Upper lobe of right lung (tissue), 1 donor: ENCODE measurements around the gene BRSK2. TPM values are rescaled to one million over a fixed set of nuclear protein-coding genes. Genes with fewer than 3 reads are reported as not detected.

Experiments used
- ATAC-seq: fragments of 200-7000 bp; cut with Tn5 transposase; one replicate; pipeline ENCODE4 v1.9.1; 2020; ENCODE audit warnings: mild to moderate bottlenecking, moderate library complexity
- DNase-seq: peaks from one replicate; pipeline ENCODE4 v3.0.0-alpha.2; 2020
- H3K27ac ChIP-seq: fragments of 200-600 bp; one replicate; pipeline ENCODE4 v1.8.0; 2022
- H3K27me3 ChIP-seq: fragments of 200-600 bp; one replicate; pipeline ENCODE4 v1.8.0; 2022; ENCODE audit warnings: mild to moderate bottlenecking
- H3K36me3 ChIP-seq: fragments of 200-600 bp; one replicate; pipeline ENCODE4 v1.8.0; 2022
- H3K4me1 ChIP-seq: fragments of 200-600 bp; one replicate; pipeline ENCODE4 v1.8.0; 2022
- H3K4me3 ChIP-seq: fragments of 200-600 bp; one replicate; pipeline ENCODE4 v1.8.0; 2022; ENCODE audit warnings: mild to moderate bottlenecking
- H3K9me3 ChIP-seq: fragments of 200-600 bp; one replicate; pipeline ENCODE4 v1.8.0; 2022
- CTCF ChIP-seq: fragments of 200-600 bp; IDR thresholded peaks from one replicate; pipeline ENCODE4 v1.8.0; 2022; ENCODE audit warnings: antibody characterized with exemption
- intact Hi-C: fragments of 100-400 bp; cut with DNase I; formaldehyde crosslinking; loops from one replicate; pipeline ENCODE4 v1.11.0; 2022
- total RNA-seq: library from RNA; stranded (reverse); fragmentation: NEBNext Ultra II Directional; extraction: Animal tissue kit (Norgen Biotek cat#: 25700); gene quantifications from one replicate; pipeline ENCODE4 v1.2.1, GENCODE V29; 2021
- donor health status: DM: no; HTN: yes; CAD: no; lungs with severe emphysema.

BRSK2 gene
- total RNA-seq, 1 donor from 2014 or later: 0.26 TPM

DNA sequence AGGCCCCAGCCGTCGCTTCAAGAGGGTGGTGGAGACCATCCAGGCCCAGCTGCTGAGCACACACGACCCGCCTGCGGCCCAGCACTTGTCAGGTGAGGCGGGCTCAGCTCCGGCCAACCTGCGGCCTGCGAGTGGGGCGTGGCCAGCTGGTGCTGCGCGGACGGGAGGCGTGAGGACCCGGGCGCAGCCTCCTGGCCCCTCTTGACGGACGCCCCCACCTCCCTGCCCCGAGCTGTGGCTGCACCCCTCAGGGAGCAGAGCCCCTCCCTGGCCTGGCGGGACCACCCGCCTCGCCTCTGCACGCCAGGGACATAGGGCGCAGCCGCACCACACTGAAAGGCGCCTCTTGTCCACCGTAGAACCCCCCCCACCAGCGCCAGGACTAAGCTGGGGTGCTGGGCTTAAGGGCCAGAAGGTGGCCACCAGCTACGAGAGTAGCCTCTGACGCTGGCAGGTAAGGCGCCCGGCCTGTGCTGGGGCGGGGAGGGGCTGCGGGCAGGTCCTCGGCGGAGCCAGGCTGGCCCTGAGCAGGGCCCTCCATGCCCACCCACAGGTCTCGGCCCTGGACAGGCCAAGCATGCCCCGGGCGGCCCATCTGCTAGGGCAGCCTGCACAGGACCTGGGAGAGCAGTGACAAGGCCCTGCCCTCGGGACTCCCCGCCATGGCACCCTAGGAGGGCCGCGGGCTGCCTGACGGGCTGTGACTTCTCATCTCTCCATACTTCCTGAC, 67.0 kb downstream of the BRSK2 start:
- Histone ChIP-seq H3K9me3 (no peaks in the 10 kb centered on the region), H3K27ac (no peak overlapping the region), H3K27me3 (peaks cover 3% of the 10 kb centered on the region), H3K4me3 (no peak overlapping the region), H3K36me3 (no peaks in the 10 kb centered on the region), H3K4me1 (peaks cover 16% of the 10 kb centered on the region)
- intact Hi-C loops: no loop called here
- no peak for TF ChIP-seq CTCF
- DNase-seq: no peak
- ATAC-seq: no peak

GRCh38 chr11:1457326-1457680, 67.6 kb downstream of the BRSK2 start:
- TF ChIP-seq CTCF: no peak
- Histone ChIP-seq H3K9me3 (no peaks in the 10 kb centered on the region), H3K4me3 (no peak overlapping the region), H3K36me3 (no peaks in the 10 kb centered on the region), H3K27me3 (no peaks in the 10 kb centered on the region), H3K27ac (no peak overlapping the region), H3K4me1 (peaks cover 16% of the 10 kb centered on the region)
- intact Hi-C loops: no loop called here
- no peak for ATAC-seq
- DNase-seq: no peak

- no peaks in the 10 kb centered on the region for H3K27me3 ChIP-seq
- DNase-seq: no peak
- no peak overlapping the region for H3K27ac ChIP-seq
- H3K4me3 ChIP-seq: no peak overlapping the region
- no peaks in the 10 kb centered on the region for H3K9me3 ChIP-seq
- intact Hi-C loops: no loop called here
- no peak for ATAC-seq
- H3K4me1 ChIP-seq: peaks cover 16% of the 10 kb centered on the region
- H3K36me3 ChIP-seq: no peaks in the 10 kb centered on the region
- TF ChIP-seq CTCF: no peak
Measured at GRCh38 chr11:1457856-1458255, 68.1 kb downstream of the BRSK2 start.

DNA sequence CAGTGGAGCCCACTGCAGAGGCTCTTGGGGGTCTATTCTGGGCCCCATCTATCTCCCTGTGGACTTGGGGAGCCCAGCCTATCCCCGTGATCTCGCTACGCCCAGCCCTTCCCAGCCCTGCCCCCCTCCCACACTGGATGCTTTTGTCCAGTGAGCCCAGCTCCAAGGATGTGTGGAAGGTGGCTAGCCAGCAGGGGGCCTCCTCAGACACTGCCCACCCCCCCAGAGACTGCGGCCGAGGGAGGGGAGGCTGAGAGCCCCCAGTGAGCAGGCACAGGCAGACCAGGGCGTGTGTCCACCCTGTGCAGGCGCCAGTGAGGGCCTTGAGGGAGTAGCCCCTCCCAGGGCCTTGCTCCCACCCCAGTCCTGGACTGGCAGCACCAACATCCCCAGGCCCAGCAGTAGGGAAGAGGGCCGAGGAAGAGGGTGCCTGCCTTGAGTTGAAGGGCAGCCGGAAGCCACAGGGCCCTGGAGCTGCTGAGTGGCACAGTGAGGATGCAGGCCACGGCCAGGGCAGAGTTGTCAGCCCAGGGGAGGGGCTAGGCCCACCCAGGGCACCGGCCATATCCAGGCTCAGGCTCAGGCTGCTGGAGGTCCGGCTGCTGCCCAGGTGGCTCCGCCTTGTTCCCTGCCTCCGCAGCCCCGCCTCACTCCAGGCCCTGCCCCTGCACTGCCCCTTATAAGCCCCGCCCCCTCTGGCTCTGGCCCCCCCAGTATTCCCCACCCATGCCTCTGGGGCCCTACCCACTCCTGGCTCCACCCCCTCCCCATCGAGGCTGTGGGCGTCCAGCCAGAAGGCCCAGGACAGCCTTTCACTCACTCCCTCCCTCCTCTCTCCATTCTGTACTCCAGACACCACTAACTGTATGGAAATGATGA, 68.8 kb downstream of the BRSK2 start:
- Histone ChIP-seq H3K36me3 (no peaks in the 10 kb centered on the region), H3K27me3 (no peaks in the 10 kb centered on the region), H3K27ac (no peak overlapping the region), H3K4me3 (no peak overlapping the region), H3K4me1 (peaks cover 16% of the 10 kb centered on the region), H3K9me3 (no peaks in the 10 kb centered on the region)
- DNase-seq (peak; percentile 91), ATAC-seq (peak; percentile 84)
- intact Hi-C loops: no loop called here
- TF ChIP-seq CTCF: peak; percentile 17

GRCh38 chr11:1459219-1459575, 69.5 kb downstream of the BRSK2 start:
- Histone ChIP-seq H3K9me3 (no peaks in the 10 kb centered on the region), H3K4me1 (peaks cover 16% of the 10 kb centered on the region), H3K36me3 (no peaks in the 10 kb centered on the region), H3K27me3 (no peaks in the 10 kb centered on the region), H3K27ac (peak overlapping the region; percentile 17), H3K4me3 (no peak overlapping the region)
- no peak for TF ChIP-seq CTCF
- intact Hi-C loops: no loop called here
- no peak for ATAC-seq
- no peak for DNase-seq
